Mesodermal cell (in vitro differentiated cells): Measurements from ENCODE around the gene RADIL.

Experiments
- H3K27ac ChIP-seq: 2 replicates; pipeline ENCODE4 v1.7.0; 2013; ENCODE audit warnings: mild to moderate bottlenecking, low read depth, low read length, moderate library complexity; ENCODE audit not compliant: severe bottlenecking
- H3K36me3 ChIP-seq: 2 replicates; pipeline ENCODE4 v1.7.1; 2013; ENCODE audit warnings: mild to moderate bottlenecking, low read length, moderate library complexity; ENCODE audit not compliant: control insufficient read depth, insufficient read depth
- H3K4me1 ChIP-seq: one replicate; pipeline ENCODE4 v1.7.1; 2013; ENCODE audit warnings: mild to moderate bottlenecking, low read length; ENCODE audit not compliant: insufficient read depth, control insufficient read depth, poor library complexity, severe bottlenecking
- H3K4me3 ChIP-seq: 2 replicates; pipeline ENCODE4 v1.7.0; 2013; ENCODE audit warnings: low read length, control low read depth, mild to moderate bottlenecking; ENCODE audit not compliant: insufficient read depth, poor library complexity, severe bottlenecking; ENCODE audit errors: extremely low read depth
- H3K9me3 ChIP-seq: 2 replicates; pipeline ENCODE4 v1.7.1; 2013; ENCODE audit warnings: mild to moderate bottlenecking, low read length, moderate library complexity; ENCODE audit not compliant: control insufficient read depth
- WGBS, 2 experiments: methylation state at CpG; one replicate each; pipeline ENCODE4 v1.1.5; 2013; ENCODE audit warnings: missing lambda C conversion rate in 2 of 2; ENCODE audit not compliant: insufficient coverage in 2 of 2; 5-methylcytosine and 5-hydroxymethylcytosine counted together

Gene RADIL

DNA sequence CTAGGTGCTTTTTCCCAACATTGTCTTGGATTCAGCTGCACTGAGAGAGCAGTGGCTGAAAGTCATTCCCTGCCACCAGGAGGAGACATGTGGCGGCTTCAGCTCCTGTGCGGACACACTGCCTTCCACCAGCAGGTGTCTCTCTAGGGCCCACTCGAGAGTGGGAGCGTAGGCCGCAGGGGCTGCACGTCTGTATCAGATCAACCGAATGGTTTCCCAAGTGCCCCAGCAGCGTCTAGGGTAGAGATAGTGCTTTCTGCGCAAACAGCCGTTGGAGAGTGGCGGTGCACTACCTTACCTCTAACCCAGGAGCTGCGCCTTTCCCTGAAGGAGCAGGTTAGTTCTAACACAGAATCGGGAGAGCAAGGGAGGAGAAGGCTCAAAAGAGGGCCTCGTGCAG lies 53.3 kb downstream of the RADIL start:
- H3K36me3 ChIP-seq = peaks cover 6% of the 10 kb centered on the region
- WGBS, 2 experiments = 55 to 60% methylated on average over 11 to 14 of the region's 14 CpGs
- no peaks in the 10 kb centered on the region for H3K4me1 ChIP-seq
- H3K27ac ChIP-seq = no peak overlapping the region
- H3K9me3 ChIP-seq = no peaks in the 10 kb centered on the region
- no peak overlapping the region for H3K4me3 ChIP-seq

DNA sequence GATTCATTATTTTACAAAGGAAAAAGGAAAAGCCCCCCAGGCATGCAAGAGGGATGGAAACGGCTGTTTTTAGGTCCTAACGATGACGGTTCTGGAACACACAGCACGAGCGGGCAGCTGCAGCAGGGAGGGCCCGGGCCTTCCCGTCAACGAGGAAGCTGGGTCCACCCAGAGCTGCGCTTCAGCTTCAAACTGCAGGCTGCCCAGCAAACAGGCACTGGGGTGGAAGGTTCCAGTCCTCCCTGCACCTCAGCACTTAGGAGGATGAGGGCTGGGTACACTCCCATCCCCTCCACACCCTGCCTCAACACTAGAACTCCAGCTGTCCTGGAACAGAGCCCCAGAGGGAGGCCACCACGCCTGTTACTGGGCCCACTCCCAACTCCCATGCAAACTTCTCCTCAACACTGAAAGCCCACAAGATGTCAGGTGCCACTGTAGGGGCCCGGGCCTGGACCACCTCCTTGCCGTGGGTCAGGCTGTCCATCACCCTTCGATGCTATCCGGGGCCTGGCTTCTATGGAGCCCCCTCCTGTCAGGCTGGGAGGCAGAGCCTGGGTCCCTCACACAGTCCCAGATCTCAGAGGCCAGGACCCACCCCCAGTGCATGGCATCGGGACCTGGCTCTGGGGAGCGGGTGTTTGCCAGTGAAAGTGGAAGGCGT lies 54.7 kb downstream of the RADIL start:
- Histone ChIP-seq H3K4me3 (no peak overlapping the region), H3K36me3 (peaks cover 4% of the 10 kb centered on the region), H3K4me1 (no peaks in the 10 kb centered on the region), H3K27ac (no peak overlapping the region), H3K9me3 (no peaks in the 10 kb centered on the region)
- 88 to 89% methylated on average over 15 to 17 of the region's 17 CpGs for WGBS, 2 experiments

DNA sequence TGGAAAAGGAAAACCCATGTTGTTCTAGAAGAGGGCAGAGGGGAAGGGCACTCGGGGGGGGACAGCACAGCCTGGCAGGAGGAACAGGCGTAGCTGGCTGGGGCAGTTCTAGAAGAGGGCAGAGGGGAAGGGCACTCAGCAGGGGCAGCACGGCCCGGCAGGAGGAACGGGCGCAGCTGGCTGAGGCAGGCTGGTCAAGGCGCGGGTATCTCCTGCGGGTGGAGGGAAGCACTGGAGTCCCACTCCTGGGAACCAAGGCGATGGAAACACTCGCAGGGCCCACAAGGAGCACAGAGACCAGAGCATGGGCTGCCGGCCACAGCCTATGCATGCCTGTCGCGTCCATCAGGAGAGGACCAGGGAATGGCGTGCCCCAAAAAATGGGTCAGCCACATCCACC lies 58.4 kb downstream of the RADIL start:
- 91 to 94% methylated on average over 15 of the region's 15 CpGs for WGBS, 2 experiments
- H3K9me3 ChIP-seq = no peaks in the 10 kb centered on the region
- no peaks in the 10 kb centered on the region for H3K4me1 ChIP-seq
- H3K27ac ChIP-seq = no peak overlapping the region
- no peak overlapping the region for H3K4me3 ChIP-seq
- H3K36me3 ChIP-seq = peaks cover 4% of the 10 kb centered on the region

DNA sequence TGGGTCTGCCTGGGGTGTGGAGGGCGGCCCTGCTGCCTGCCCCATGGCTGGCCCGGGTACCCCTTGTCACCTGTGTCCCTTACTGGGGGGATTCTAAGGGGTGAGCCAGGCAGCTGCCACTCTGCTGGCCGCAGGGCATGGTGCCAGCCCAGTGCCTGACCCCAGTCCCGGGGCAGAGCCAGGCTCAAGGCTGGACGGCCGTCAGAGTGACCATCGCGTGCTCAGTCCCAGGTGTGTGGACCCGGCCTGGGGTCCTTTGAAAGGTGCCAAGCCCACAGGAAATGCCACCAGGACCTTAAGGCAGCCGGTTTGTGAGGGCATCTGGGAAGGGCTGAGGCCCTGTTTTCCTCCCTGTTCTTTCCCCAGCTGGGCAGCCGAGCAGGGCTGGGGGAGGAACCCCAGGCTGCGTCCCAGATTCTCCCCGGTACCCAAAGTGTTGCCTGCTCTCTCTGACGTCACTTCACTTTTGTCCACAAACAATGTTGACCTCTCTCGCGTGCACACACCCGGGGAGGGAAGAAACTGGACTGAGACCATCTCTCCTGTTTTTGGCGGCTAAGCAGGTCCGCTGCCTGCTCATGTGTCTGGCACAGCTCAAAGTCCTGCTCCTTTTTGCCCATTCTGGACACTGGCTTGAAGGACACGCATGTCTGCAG lies 59.3 kb downstream of the RADIL start:
- no peaks in the 10 kb centered on the region for H3K9me3 ChIP-seq

DNA sequence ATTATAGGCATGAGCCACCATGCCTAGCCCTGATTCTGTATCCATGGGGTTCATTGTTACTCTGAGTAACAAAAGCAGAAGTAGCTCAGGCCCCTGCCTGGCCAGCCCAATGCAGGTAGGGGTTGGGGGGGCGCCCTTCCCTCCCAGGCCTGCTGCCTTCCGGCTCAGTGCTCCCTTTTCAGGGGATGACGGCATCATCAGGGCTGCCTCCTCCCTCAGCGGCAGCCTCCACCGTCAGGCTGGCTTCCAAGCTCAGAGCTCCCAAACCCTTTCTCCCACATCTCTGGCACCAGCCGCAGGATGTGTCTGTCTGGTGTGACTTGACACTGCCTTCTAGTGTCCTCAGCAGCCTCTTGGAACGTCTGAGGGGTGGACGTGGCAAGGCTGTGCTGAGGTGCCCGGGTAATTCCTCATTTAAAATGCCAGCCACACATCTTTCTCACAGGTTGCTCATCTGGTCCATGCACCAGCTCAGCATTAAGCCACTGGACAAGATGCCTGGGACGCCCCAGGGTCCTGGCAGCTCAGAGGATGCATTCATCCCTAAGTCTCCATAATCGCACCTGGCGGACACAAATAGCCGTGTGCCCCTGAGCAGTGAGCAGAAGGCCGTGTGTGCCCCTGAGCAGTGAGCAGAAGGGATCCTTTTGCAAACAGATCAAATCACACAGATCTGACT lies 59.9 kb downstream of the RADIL start:
- no peaks in the 10 kb centered on the region for H3K4me1 ChIP-seq
- H3K9me3 ChIP-seq = no peaks in the 10 kb centered on the region
- H3K4me3 ChIP-seq = no peak overlapping the region
- no peak overlapping the region for H3K27ac ChIP-seq
- H3K36me3 ChIP-seq = no peaks in the 10 kb centered on the region
- 90 to 96% methylated on average over 11 to 13 of the region's 14 CpGs for WGBS, 2 experiments

More for the DNA sequence above, 59.3 kb downstream of the RADIL start:
- WGBS, 2 experiments = 92 to 96% methylated on average over 13 to 18 of the region's 20 CpGs
- Histone ChIP-seq H3K4me1 (no peaks in the 10 kb centered on the region), H3K4me3 (no peak overlapping the region), H3K27ac (no peak overlapping the region), H3K36me3 (no peaks in the 10 kb centered on the region)

DNA sequence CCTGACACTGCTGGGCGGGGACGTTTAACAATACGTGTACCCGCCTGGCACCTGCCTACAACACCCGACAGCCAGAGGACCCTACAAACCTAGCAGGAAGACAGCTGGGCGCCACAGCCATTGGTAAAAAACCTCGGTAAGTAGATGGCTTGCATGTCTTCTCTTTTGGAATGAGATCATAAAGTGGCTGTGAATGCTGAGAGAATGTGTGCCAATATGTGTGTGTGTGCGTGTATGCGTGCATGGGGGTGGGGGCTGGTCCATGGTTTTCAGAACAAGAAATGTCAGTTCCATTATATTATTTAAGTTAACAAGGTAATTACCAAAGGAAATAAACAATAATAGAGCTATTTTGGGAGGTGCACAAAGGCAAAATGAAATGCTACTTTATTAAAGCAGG lies 60.8 kb downstream of the RADIL start:
- no peaks in the 10 kb centered on the region for H3K4me1 ChIP-seq
- WGBS, 2 experiments = 85 to 91% methylated on average over 6 to 7 of the region's 9 CpGs
- H3K36me3 ChIP-seq = no peaks in the 10 kb centered on the region
- no peaks in the 10 kb centered on the region for H3K9me3 ChIP-seq
- no peak overlapping the region for H3K4me3 ChIP-seq
- no peak overlapping the region for H3K27ac ChIP-seq

DNA sequence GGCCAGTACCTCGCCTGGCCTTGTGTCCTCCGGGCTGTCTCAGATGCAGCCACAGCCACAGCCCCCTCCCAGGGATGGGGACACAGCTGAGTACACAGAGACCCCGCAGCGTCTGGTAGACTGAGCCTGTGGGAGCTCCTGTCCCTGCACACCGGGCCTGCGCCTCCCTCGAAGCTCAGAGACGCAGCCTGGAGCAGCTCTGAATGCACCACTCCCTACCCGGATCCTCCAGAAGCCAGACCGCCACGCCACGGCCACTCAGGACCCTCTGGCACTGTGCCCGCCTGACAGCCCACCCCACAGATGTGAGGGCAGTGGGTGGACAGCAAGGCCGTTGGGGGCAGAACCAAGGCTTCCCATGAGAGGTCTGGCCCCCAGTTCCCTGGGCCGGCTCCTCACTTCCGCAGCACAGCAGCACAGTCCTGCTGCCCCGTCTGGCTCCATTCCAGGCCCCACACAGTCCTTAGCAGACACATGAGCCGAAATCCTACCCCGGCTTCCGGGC lies 62.5 kb downstream of the RADIL start:
- H3K4me1 ChIP-seq = no peaks in the 10 kb centered on the region
- WGBS, 2 experiments = 94% methylated on average over 20 of the region's 20 CpGs
- no peak overlapping the region for H3K27ac ChIP-seq
- no peak overlapping the region for H3K4me3 ChIP-seq
- no peaks in the 10 kb centered on the region for H3K9me3 ChIP-seq
- no peaks in the 10 kb centered on the region for H3K36me3 ChIP-seq

DNA sequence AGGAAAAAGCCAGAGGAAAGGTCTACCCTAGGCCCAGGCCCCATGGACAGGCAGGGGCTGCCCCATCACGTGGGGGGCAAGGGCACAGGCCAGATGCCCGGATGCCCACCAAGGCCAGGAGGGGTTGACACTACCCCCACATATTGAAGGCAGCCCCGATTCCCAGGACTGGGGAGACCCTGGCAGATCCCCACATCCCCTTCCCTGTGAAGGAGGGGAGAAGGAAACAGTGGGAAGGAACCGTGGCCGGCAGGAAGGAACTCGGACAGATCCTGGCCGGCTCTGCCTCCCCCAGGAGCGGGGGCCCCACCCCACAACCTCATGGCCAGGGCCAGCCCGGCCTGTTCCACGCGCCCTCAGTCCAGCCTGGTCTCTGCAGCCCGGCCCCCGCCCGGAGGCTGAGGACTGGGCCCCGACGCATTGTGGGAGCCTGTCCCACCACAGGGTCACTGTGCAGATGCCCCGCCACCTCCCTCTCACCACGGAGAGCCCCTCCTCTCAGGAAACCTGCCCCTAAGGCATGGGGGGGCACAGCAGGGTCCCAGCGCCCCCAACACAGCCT lies 63.0 kb downstream of the RADIL start:
- Histone ChIP-seq H3K27ac (no peak overlapping the region), H3K36me3 (no peaks in the 10 kb centered on the region), H3K4me1 (no peaks in the 10 kb centered on the region), H3K4me3 (no peak overlapping the region), H3K9me3 (no peaks in the 10 kb centered on the region)
- WGBS, 2 experiments = 91 to 93% methylated on average over 7 to 15 of the region's 19 CpGs

DNA sequence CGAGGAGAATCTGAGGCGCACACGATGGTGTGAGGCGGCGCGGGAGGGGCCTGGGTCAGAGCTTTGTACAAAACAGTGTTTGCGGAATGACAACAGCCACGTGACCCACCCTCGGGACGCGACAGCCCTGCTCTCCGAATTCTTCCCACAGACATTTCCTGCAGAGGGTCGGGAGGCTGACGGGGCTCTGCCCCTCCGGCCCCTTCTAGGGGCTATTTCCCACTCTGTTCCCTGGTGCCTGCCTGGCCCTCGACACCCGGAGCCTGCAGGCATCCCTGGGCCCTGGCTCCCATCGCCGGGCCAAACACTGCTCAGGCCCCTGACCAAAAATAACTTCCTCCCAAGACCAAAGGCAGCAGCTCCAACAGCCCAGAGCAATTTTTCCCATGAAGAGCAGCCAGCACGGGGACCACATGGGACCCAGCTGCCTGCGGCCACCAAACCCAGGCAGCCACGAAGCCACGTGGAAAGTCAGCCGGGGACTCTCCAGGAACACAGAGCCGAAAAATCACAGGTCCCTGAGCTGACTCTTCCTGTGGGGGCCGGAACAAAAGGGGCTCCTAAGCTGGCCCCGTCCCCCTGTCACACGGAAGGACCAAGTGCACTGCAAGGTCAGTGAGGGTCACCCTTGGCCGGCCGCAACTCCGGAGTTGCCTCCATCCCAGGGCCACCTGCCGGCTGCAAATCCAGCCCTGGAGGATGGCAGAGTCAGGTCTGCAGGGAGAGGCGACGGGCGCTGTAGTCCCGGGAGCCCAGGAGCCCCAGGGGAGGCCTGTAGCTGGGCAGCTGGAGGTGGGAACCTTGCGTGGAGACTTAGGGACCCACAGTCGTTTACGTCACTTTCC lies 63.7 kb downstream of the RADIL start:
- Histone ChIP-seq H3K9me3 (no peaks in the 10 kb centered on the region), H3K4me3 (no peak overlapping the region), H3K36me3 (no peaks in the 10 kb centered on the region), H3K27ac (no peak overlapping the region), H3K4me1 (no peaks in the 10 kb centered on the region)
- WGBS, 2 experiments = 91 to 94% methylated on average over 36 to 39 of the region's 39 CpGs
